ENCODE results near the gene ARHGAP24. TPM values are rescaled to one million over a fixed set of nuclear protein-coding genes. Genes with fewer than 3 reads are reported as not detected.

ARHGAP24 gene
- total RNA-seq, 4 donors from 2014 or later, result 3.6 to 35.3 (median 7.2) TPM

DNA sequence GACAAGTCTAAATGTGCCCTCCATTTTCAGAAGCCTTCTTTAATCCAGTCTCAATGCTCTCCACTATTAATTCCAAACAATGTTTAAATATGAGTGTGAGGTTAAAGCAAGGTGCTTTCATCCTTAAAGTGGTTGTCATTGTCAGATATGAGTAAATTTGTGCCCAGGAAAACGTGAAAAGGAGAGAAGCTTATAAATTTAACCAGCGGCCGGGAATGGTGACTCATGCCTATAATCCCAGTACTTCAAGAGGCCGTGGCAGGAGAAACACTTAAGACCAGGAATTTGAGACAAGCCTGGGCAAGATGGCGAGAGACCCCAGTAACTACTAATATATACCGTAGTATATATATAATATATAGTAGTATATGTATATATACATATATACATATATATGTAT, 270.0 kb downstream of the ARHGAP24 start:
- H3K36me3 ChIP-seq, result no peaks in the 10 kb centered on the region
- intact Hi-C loops (cut with DNase I), result no loop called here
- DNase-seq, result no peak
- H3K4me1 ChIP-seq, result peaks cover 9 to 53% (median 37%) of the 10 kb centered on the region in 3 donors
- H3K9me3 ChIP-seq, result no peaks in the 10 kb centered on the region
- TF ChIP-seq, protein P1, sequence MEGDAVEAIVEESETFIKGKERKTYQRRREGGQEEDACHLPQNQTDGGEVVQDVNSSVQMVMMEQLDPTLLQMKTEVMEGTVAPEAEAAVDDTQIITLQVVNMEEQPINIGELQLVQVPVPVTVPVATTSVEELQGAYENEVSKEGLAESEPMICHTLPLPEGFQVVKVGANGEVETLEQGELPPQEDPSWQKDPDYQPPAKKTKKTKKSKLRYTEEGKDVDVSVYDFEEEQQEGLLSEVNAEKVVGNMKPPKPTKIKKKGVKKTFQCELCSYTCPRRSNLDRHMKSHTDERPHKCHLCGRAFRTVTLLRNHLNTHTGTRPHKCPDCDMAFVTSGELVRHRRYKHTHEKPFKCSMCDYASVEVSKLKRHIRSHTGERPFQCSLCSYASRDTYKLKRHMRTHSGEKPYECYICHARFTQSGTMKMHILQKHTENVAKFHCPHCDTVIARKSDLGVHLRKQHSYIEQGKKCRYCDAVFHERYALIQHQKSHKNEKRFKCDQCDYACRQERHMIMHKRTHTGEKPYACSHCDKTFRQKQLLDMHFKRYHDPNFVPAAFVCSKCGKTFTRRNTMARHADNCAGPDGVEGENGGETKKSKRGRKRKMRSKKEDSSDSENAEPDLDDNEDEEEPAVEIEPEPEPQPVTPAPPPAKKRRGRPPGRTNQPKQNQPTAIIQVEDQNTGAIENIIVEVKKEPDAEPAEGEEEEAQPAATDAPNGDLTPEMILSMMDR (IDR thresholded peaks at IDR 0.05), result no peak
- no peak for TF ChIP-seq POLR2A (IDR thresholded peaks at IDR 0.05)
- H3K27me3 ChIP-seq, result no peaks in the 10 kb centered on the region
- H3K4me3 ChIP-seq, result no peak overlapping the region
- WGBS, 2 donors, result 32 to 47% methylated on average over 6 of the region's 6 CpGs
- peak overlapping the region; percentile 55 to 85 (median 66) for H3K27ac ChIP-seq

DNA sequence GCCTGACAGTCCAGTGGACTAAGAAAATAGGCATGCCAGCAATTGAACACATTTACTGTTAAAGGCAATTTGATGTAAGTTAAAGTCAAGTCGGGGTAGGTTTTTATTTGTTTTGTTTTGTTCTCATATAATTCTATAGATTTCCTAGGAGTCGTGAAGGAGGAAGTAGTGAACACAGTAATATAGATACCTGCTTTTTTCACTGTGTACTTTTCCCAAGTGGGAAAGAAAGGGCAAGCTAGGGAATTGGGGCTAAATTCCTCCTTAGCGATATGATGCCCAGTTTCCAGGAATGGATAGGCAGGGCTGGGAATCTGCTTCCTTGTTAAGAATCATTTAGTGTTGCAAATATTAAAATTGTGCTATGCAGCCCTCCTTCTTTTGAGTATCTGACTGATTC, 271.0 kb downstream of the ARHGAP24 start:
- intact Hi-C loops (cut with DNase I), result no loop called here
- Histone ChIP-seq H3K27ac (no peak overlapping the region), H3K36me3 (no peaks in the 10 kb centered on the region), H3K4me3 (no peak overlapping the region), H3K27me3 (no peaks in the 10 kb centered on the region), H3K9me3 (no peaks in the 10 kb centered on the region), H3K4me1 (peaks cover 9 to 48% (median 37%) of the 10 kb centered on the region in 3 donors)
- DNase-seq, result no peak
- WGBS, 2 donors, result 46 to 57% methylated on average over 3 of the region's 3 CpGs
- no peak for TF ChIP-seq POLR2A (IDR thresholded peaks at IDR 0.05)
- TF ChIP-seq, protein P1 (IDR thresholded peaks at IDR 0.05), result no peak

DNA sequence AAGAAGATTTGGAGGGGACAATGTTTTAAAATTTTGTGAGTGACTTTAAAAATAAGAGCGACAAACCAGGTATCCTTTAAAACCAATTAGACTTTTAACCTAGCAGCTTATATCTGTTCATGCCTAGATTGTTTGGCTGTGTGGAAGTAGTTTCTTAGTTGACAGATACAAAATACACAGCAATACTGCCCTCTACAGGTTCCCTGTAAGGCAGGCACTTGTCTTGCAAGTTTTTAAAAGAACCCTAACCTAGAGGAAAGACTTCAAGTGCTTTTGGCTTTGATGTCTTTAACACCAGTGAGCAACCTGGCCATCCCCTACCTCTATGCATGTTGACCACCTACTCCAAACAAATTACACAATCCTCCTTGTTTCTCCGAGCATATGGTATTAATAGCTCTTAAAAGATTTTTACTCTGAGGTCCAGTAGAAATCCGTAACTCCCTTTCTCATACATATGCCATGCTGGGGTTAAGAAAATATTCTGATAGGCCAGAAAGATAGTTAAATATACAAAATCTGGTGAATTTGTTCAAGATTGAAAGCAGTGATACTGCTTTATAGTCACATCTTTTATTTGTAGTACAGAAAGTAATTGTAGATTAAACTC, 273.0 kb downstream of the ARHGAP24 start:
- Histone ChIP-seq H3K27me3 (no peaks in the 10 kb centered on the region), H3K27ac (no peak overlapping the region), H3K4me3 (no peak overlapping the region), H3K4me1 (peaks cover 9 to 38% (median 18%) of the 10 kb centered on the region in 3 donors), H3K36me3 (no peaks in the 10 kb centered on the region), H3K9me3 (no peaks in the 10 kb centered on the region)
- TF ChIP-seq, protein P1 (IDR thresholded peaks at IDR 0.05), result peak; percentile 47 to 88 (median 79)
- no peak for TF ChIP-seq POLR2A (IDR thresholded peaks at IDR 0.05)
- intact Hi-C loops (cut with DNase I), result no loop called here
- peak; percentile 7 for DNase-seq
- 44 to 48% methylated on average over 3 of the region's 3 CpGs for WGBS, 2 donors

DNA sequence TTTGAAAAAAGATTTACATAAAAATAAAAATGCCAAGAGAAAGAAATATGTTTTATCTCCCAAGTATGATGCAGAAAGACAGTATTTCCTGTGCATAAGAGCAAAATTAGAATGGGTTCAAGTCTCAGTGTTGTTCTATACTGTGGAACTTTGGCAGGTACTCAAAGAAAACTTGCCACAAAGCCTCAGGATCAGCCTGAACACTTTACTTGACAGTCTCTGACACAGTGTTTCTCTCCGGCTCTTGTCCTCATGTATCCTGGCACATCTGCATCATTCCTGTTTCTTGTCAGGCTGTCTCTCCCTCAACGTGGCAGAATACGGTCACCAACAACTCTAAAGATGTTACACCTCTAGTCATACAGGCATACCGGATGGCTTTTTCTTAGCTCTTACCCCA, 273.7 kb downstream of the ARHGAP24 start:
- Histone ChIP-seq H3K9me3 (no peaks in the 10 kb centered on the region), H3K4me3 (no peak overlapping the region), H3K27me3 (no peaks in the 10 kb centered on the region), H3K36me3 (no peaks in the 10 kb centered on the region), H3K27ac (no peak overlapping the region), H3K4me1 (peaks cover 9 to 33% (median 17%) of the 10 kb centered on the region in 3 donors)
- DNase-seq, result no peak
- intact Hi-C loops (cut with DNase I), result no loop called here
- 64 to 70% methylated on average over 4 of the region's 4 CpGs for WGBS, 2 donors
- TF ChIP-seq POLR2A (IDR thresholded peaks at IDR 0.05), result no peak
- TF ChIP-seq, protein P1 (IDR thresholded peaks at IDR 0.05), result no peak

DNA sequence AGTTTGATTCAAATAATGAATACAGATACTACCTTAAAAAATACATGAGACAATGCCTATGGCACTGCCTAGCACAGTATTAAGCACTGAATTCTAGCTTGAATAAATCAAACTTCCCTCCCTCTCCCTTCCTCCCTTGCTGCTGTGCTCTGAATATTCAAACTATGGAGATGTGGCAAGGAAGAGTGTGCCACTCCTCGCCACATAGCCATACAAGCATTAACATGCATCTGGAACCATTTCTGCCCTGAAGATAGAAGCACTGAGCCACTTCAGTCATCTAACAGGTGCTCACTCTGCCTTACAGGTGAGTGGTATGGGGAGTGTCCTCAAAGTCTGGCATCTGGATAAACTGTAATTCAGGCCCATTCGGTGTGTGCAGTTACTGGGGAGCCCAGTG, 276.9 kb downstream of the ARHGAP24 start:
- TF ChIP-seq, protein P1 (IDR thresholded peaks at IDR 0.05), result no peak
- no peak for TF ChIP-seq POLR2A (IDR thresholded peaks at IDR 0.05)
- Histone ChIP-seq H3K4me1 (peaks cover 0 to 9% (median 0%) of the 10 kb centered on the region in 3 donors), H3K4me3 (no peak overlapping the region), H3K27ac (no peak overlapping the region), H3K27me3 (no peaks in the 10 kb centered on the region), H3K9me3 (no peaks in the 10 kb centered on the region), H3K36me3 (no peaks in the 10 kb centered on the region)
- DNase-seq, result no peak
- 38 to 46% methylated on average over 2 of the region's 2 CpGs for whole genome bisulfite sequencing, 2 donors
- intact Hi-C loops (cut with DNase I), result no loop called here

Data from esophagus squamous epithelium (tissue), 5 donors.